GM18526 (cell line): ENCODE measurements around the gene BMP2.

Source experiments
- POLR2A ChIP-seq: IDR thresholded peaks from 3 replicates; pipeline ENCODE4 v1.6.1; 2011; ENCODE audit not compliant: insufficient read length; ENCODE audit errors: extremely low read depth

Gene BMP2

GRCh38 chr20:6802227-6802626 lies 34.7 kb downstream of the BMP2 start:
- no peak for TF ChIP-seq POLR2A

GRCh38 chr20:6806275-6806674 lies 38.8 kb downstream of the BMP2 start:
- TF ChIP-seq POLR2A: no peak

GRCh38 chr20:6811262-6812035 lies 44.0 kb downstream of the BMP2 start:
- no peak for TF ChIP-seq POLR2A

- TF ChIP-seq POLR2A: no peak
Measured at GRCh38 chr20:6812530-6812929, 45.0 kb downstream of the BMP2 start.

GRCh38 chr20:6814945-6815344 lies 47.5 kb downstream of the BMP2 start:
- TF ChIP-seq POLR2A: no peak

GRCh38 chr20:6818033-6818808 lies 50.7 kb downstream of the BMP2 start:
- TF ChIP-seq POLR2A: no peak

- no peak for TF ChIP-seq POLR2A
Measured at GRCh38 chr20:6819599-6819998, 52.1 kb downstream of the BMP2 start.

GRCh38 chr20:6824401-6824800 lies 56.9 kb downstream of the BMP2 start:
- no peak for TF ChIP-seq POLR2A

- no peak for TF ChIP-seq POLR2A
Measured at GRCh38 chr20:6827472-6827871, 60.0 kb downstream of the BMP2 start.

GRCh38 chr20:6828794-6829423 lies 61.4 kb downstream of the BMP2 start:
- no peak for TF ChIP-seq POLR2A

GRCh38 chr20:6829510-6830116 lies 62.1 kb downstream of the BMP2 start:
- no peak for TF ChIP-seq POLR2A
